ENCODE data around the gene MVD.

- no peak for TF ChIP-seq CTCF (conservative IDR thresholded peaks at IDR 0.05 in 1 of 2, IDR thresholded peaks at IDR 0.05 in 1 of 2; ENCODE audit: low read depth in 1 of 2, low read length in 2 of 2)
- no peak for TF ChIP-seq EZH2 (IDR thresholded peaks at IDR 0.05; ENCODE audit: low read length, missing control alignments)
Observed at GRCh38 chr16:88693420-88694177, 30.7 kb upstream of the MVD start.

All from fibroblast of lung (primary cell).